ENCODE measurements around the gene HIPK3. TPM values are rescaled to one million over a fixed set of nuclear protein-coding genes. Genes with fewer than 3 reads are reported as not detected.

Gene HIPK3
- total RNA-seq, 3 donors from 2014 or later (not counting 1 experiment from before 2014, with no cell fraction given), result 80.6 to 92.9 (median 87.7) TPM

- WGBS (ENCODE audit: insufficient coverage), result 93% methylated on average over 2 of the region's 2 CpGs
Observed at GRCh38 chr11:33292311-33292710, 35.1 kb downstream of the HIPK3 start.

GRCh38 chr11:33294224-33294623, 37.0 kb downstream of the HIPK3 start:
- H3K9me3 Mint-ChIP-seq, result no peaks in the 10 kb centered on the region
- ATAC-seq (no peak), DNase-seq (no peak)
- intact Hi-C loops (cut with micrococcal nuclease), result no loop called here
- no peaks in the 10 kb centered on the region for H3K4me1 ChIP-seq (ENCODE audit: control insufficient read depth, insufficient read depth, low read length)
- no peaks in the 10 kb centered on the region for H3K27me3 Mint-ChIP-seq (ENCODE audit: low read depth in 2 of 2)
- no peak overlapping the region for H3K4me3 Mint-ChIP-seq
- TF ChIP-seq CTCF (IDR thresholded peaks at IDR 0.05), result no peak
- no peak overlapping the region for H3K27ac ChIP-seq (ENCODE audit: low read length)
- no peak overlapping the region for H3K27ac Mint-ChIP-seq
- no peaks in the 10 kb centered on the region for H3K9me3 ChIP-seq (ENCODE audit: control insufficient read depth, insufficient read depth, low read length)
- H3K4me1 Mint-ChIP-seq, result peaks cover 28 to 46% of the 10 kb centered on the region in 2 donors
- H3K36me3 Mint-ChIP-seq, result no peaks in the 10 kb centered on the region
- no peaks in the 10 kb centered on the region for H3K36me3 ChIP-seq (ENCODE audit: control insufficient read depth, insufficient read depth, low read length)
- 81% methylated on average over 2 of the region's 4 CpGs for WGBS (ENCODE audit: insufficient coverage)
- H3K4me3 ChIP-seq (ENCODE audit: low read length), result no peak overlapping the region
- no peaks in the 10 kb centered on the region for H3K27me3 ChIP-seq (ENCODE audit: control insufficient read depth, insufficient read depth, low read length)

More at GRCh38 chr11:33292311-33292710, 35.1 kb downstream of the HIPK3 start:
- ATAC-seq (no peak), DNase-seq (no peak)
- Histone ChIP-seq H3K27me3 (ENCODE audit: control insufficient read depth, insufficient read depth, low read length) (no peaks in the 10 kb centered on the region), H3K36me3 (ENCODE audit: control insufficient read depth, insufficient read depth, low read length) (no peaks in the 10 kb centered on the region), H3K9me3 (ENCODE audit: control insufficient read depth, insufficient read depth, low read length) (no peaks in the 10 kb centered on the region), H3K4me3 (ENCODE audit: low read length) (no peak overlapping the region), H3K27ac (ENCODE audit: low read length) (no peak overlapping the region), H3K4me1 (ENCODE audit: control insufficient read depth, insufficient read depth, low read length) (no peaks in the 10 kb centered on the region)
- no peak overlapping the region for H3K27ac Mint-ChIP-seq
- TF ChIP-seq CTCF (IDR thresholded peaks at IDR 0.05), result no peak
- no peak overlapping the region for H3K4me3 Mint-ChIP-seq
- no peaks in the 10 kb centered on the region for H3K27me3 Mint-ChIP-seq (ENCODE audit: low read depth in 2 of 2)
- peaks cover 31 to 39% of the 10 kb centered on the region in 2 donors for H3K4me1 Mint-ChIP-seq
- H3K9me3 Mint-ChIP-seq, result no peaks in the 10 kb centered on the region
- intact Hi-C loops (cut with micrococcal nuclease), result no loop called here
- H3K36me3 Mint-ChIP-seq, result peaks cover 4% of the 10 kb centered on the region

- Histone ChIP-seq H3K27ac (ENCODE audit: low read length) (no peak overlapping the region), H3K9me3 (ENCODE audit: control insufficient read depth, insufficient read depth, low read length) (no peaks in the 10 kb centered on the region), H3K4me1 (ENCODE audit: control insufficient read depth, insufficient read depth, low read length) (no peaks in the 10 kb centered on the region), H3K36me3 (ENCODE audit: control insufficient read depth, insufficient read depth, low read length) (no peaks in the 10 kb centered on the region), H3K4me3 (ENCODE audit: low read length) (no peak overlapping the region), H3K27me3 (ENCODE audit: control insufficient read depth, insufficient read depth, low read length) (no peaks in the 10 kb centered on the region)
- ATAC-seq, result no peak
- H3K9me3 Mint-ChIP-seq, result no peaks in the 10 kb centered on the region
- H3K36me3 Mint-ChIP-seq, result no peaks in the 10 kb centered on the region
- no peak for TF ChIP-seq CTCF (IDR thresholded peaks at IDR 0.05)
- no peaks in the 10 kb centered on the region for H3K27me3 Mint-ChIP-seq (ENCODE audit: low read depth in 2 of 2)
- intact Hi-C loops (cut with micrococcal nuclease), result no loop called here
- H3K4me1 Mint-ChIP-seq, result peaks cover 24 to 46% of the 10 kb centered on the region in 2 donors
- H3K4me3 Mint-ChIP-seq, result no peak overlapping the region
- 95% methylated on average over 8 of the region's 8 CpGs for WGBS (ENCODE audit: insufficient coverage)
- DNase-seq, result no peak
- H3K27ac Mint-ChIP-seq, result no peak overlapping the region
Observed at GRCh38 chr11:33294797-33295196, 37.6 kb downstream of the HIPK3 start.

- H3K36me3 Mint-ChIP-seq, result no peaks in the 10 kb centered on the region
- intact Hi-C loops (cut with micrococcal nuclease), result no loop called here
- peaks cover 33 to 49% of the 10 kb centered on the region in 2 donors for H3K4me1 Mint-ChIP-seq
- H3K27ac ChIP-seq (ENCODE audit: low read length), result no peak overlapping the region
- H3K36me3 ChIP-seq (ENCODE audit: control insufficient read depth, insufficient read depth, low read length), result peaks cover 3% of the 10 kb centered on the region
- H3K27me3 Mint-ChIP-seq (ENCODE audit: low read depth in 2 of 2), result no peaks in the 10 kb centered on the region
- 90% methylated on average over 5 of the region's 5 CpGs for WGBS (ENCODE audit: insufficient coverage)
- H3K4me3 Mint-ChIP-seq, result no peak overlapping the region
- no peak for DNase-seq
- no peak overlapping the region for H3K27ac Mint-ChIP-seq
- ATAC-seq, result no peak
- H3K4me3 ChIP-seq (ENCODE audit: low read length), result no peak overlapping the region
- no peak for TF ChIP-seq CTCF (IDR thresholded peaks at IDR 0.05)
- H3K9me3 ChIP-seq (ENCODE audit: control insufficient read depth, insufficient read depth, low read length), result no peaks in the 10 kb centered on the region
- no peaks in the 10 kb centered on the region for H3K9me3 Mint-ChIP-seq
- H3K4me1 ChIP-seq (ENCODE audit: control insufficient read depth, insufficient read depth, low read length), result no peaks in the 10 kb centered on the region
- no peaks in the 10 kb centered on the region for H3K27me3 ChIP-seq (ENCODE audit: control insufficient read depth, insufficient read depth, low read length)
Observed at GRCh38 chr11:33296695-33297094, 39.5 kb downstream of the HIPK3 start.
